Kidney (tissue), 14 donors: ENCODE measurements around the gene ETNK1. TPM values are rescaled to one million over a fixed set of nuclear protein-coding genes. Genes with fewer than 3 reads are reported as not detected.
"Not testable (repeated sequence)": the region's sequence is repeated elsewhere in the genome, so short reads cannot be mapped to it uniquely, and the experiment has no call there.

Experiments
- DNase-seq, 5 donors: peaks; one replicate each; pipeline ENCODE4 v3.0.0-alpha.2; 2013 to 2020
- FAIRE-seq: peaks from 2 replicates; lab custom pipeline; 2012; peaks lifted over from hg19 to GRCh38; lab: Jason Lieb, UNC
- H3K27ac ChIP-seq, 2 donors: one replicate each; pipeline ENCODE4 v1.7.0; 2013; ENCODE audit warnings: low read depth in 2 of 2, low read length in 2 of 2, inconsistent platforms in 1 of 2
- H3K27me3 ChIP-seq: one replicate; pipeline ENCODE4 v1.7.1; 2013; ENCODE audit warnings: low read length, inconsistent platforms; ENCODE audit not compliant: control insufficient read depth, insufficient read depth
- H3K36me3 ChIP-seq, 3 donors: one replicate each; pipeline versions ENCODE4 v1.7.0 to v1.7.1; 2013; ENCODE audit warnings: low read length in 3 of 3, control low read depth in 1 of 3, inconsistent platforms in 1 of 3; ENCODE audit not compliant: insufficient read depth in 3 of 3, control insufficient read depth in 2 of 3
- H3K4me1 ChIP-seq, 3 donors: one replicate each; pipeline versions ENCODE4 v1.7.0 to v1.7.1; 2013; ENCODE audit warnings: low read length in 3 of 3, inconsistent platforms in 1 of 3, low read depth in 1 of 3; ENCODE audit not compliant: control insufficient read depth in 2 of 3, insufficient read depth in 2 of 3
- H3K4me3 ChIP-seq, 3 donors: one replicate each; pipeline versions ENCODE4 v1.7.0 to v1.8.1; 2013; ENCODE audit warnings: low read length in 3 of 3, control low read depth in 1 of 3, inconsistent platforms in 1 of 3
- H3K9ac ChIP-seq, 3 donors: one replicate each; pipeline versions ENCODE4 v1.7.0 to v1.7.1; 2013; ENCODE audit warnings: low read length in 3 of 3, control low read depth in 1 of 3, inconsistent platforms in 1 of 3
- H3K9me3 ChIP-seq, 3 donors: one replicate each; pipeline versions ENCODE4 v1.7.0 to v1.7.1; 2013; ENCODE audit warnings: low read length in 3 of 3, control low read depth in 1 of 3, inconsistent platforms in 1 of 3; ENCODE audit not compliant: control insufficient read depth in 2 of 3, insufficient read depth in 1 of 3
- intact Hi-C: fragments of 100-400 bp; cut with DNase I; formaldehyde crosslinking; loops from one replicate; pipeline ENCODE4 v1.11.1; 2022
- polyA plus RNA-seq: library from polyadenylated mRNA; stranded (reverse); fragments of 350-450 nt; fragmentation: Illumina TruSeq; extraction: RNeasy Lipid Tissue Mini Kit (QIAGEN cat#74804); gene quantifications from one replicate; pipeline ENCODE4 v1.2.3, GENCODE V29; 2014; ENCODE audit warnings: low read depth, low replicate concordance; ENCODE audit not compliant: insufficient read depth
- total RNA-seq: library from RNA; stranded (reverse); fragmentation: NEBNext Ultra II Directional; extraction: Animal tissue kit (Norgen Biotek cat#: 25700); gene quantifications from one replicate; pipeline ENCODE4 v1.2.1, GENCODE V29; 2021
- TF ChIP-seq, protein P1 (sequence below): IDR thresholded peaks from 3 replicates; pipeline ENCODE4 v1.5.1; 2012; ENCODE audit warnings: mild to moderate bottlenecking, moderate library complexity, borderline replicate concordance; ENCODE audit not compliant: insufficient read depth; ENCODE audit errors: extremely low read depth
- donor health status: control.
- donor health status: control.
- donor health status: control.
- donor health status: control.
- donor health status: control.
- donor health status: DM: yes; HTN: yes; CAD: no.
- donor health status: Normal renal cell carcinoma (clear cell type).

The ETNK1 gene
- total and polyA plus RNA-seq, 2 donors from 2014 or later: 12.7 to 83.4 TPM

DNA sequence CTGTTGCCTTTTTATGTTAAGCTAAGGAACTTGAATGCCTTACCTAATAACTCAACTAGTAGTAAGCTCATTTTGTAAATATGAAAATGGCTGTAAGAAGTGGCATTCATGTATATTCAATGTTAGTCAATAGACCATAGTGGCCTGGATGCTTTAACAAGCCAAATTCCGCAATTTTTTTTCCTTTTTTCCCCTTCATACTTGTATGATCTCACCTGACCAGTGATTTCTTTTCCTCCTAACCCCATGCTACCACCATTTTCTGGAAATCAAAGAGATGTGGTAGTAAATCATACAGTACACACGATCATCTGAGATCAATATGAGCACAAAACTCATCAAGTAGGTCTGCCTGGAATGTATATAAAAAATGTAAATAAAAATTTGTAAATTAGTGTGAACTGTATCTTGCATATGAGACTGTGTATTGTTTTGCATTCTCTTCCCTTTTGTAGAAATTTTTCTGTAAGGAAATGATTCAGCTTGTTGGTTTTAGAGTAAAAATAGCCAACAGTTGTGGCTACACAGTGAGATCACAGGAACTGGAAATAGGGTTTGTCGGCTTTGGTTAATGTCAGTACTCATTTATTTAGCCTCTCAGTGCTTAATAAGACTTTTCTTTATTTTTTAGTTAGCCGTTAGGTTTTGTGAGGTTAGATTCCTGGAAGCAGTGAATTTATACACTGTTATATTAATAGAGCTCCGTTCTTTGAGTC lies 62.5 kb downstream of the ETNK1 start:
- TF ChIP-seq, protein P1, sequence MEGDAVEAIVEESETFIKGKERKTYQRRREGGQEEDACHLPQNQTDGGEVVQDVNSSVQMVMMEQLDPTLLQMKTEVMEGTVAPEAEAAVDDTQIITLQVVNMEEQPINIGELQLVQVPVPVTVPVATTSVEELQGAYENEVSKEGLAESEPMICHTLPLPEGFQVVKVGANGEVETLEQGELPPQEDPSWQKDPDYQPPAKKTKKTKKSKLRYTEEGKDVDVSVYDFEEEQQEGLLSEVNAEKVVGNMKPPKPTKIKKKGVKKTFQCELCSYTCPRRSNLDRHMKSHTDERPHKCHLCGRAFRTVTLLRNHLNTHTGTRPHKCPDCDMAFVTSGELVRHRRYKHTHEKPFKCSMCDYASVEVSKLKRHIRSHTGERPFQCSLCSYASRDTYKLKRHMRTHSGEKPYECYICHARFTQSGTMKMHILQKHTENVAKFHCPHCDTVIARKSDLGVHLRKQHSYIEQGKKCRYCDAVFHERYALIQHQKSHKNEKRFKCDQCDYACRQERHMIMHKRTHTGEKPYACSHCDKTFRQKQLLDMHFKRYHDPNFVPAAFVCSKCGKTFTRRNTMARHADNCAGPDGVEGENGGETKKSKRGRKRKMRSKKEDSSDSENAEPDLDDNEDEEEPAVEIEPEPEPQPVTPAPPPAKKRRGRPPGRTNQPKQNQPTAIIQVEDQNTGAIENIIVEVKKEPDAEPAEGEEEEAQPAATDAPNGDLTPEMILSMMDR: no peak
- Histone ChIP-seq H3K4me3 (no peak overlapping the region), H3K4me1 (no peaks in the 10 kb centered on the region), H3K9me3 (no peaks in the 10 kb centered on the region), H3K36me3 (no peaks in the 10 kb centered on the region), H3K27me3 (no peaks in the 10 kb centered on the region), H3K27ac (no peak overlapping the region), H3K9ac (no peak overlapping the region)
- peak; percentile 45 for FAIRE-seq
- intact Hi-C loops: no loop called here
- no peak for DNase-seq

- DNase-seq (no peak), FAIRE-seq (no peak)
- no peaks in the 10 kb centered on the region for H3K36me3 ChIP-seq
- no peak overlapping the region for H3K27ac ChIP-seq
- H3K27me3 ChIP-seq: no peaks in the 10 kb centered on the region
- H3K9me3 ChIP-seq: no peaks in the 10 kb centered on the region
- TF ChIP-seq, protein P1: no peak
- intact Hi-C loops: no loop called here
- no peak overlapping the region for H3K9ac ChIP-seq
- H3K4me3 ChIP-seq: no peak overlapping the region
- H3K4me1 ChIP-seq: no peaks in the 10 kb centered on the region
These were observed 64.9 kb downstream of the ETNK1 start for GRCh38 chr12:22689876-22690275.

- no peak for DNase-seq
- H3K9me3 ChIP-seq: no peaks in the 10 kb centered on the region
- H3K4me3 ChIP-seq: no peak overlapping the region
- intact Hi-C loops: no loop called here
- H3K9ac ChIP-seq: no peak overlapping the region
- no peak overlapping the region for H3K27ac ChIP-seq
- H3K27me3 ChIP-seq: no peaks in the 10 kb centered on the region
- TF ChIP-seq, protein P1: no peak
- no peaks in the 10 kb centered on the region for H3K36me3 ChIP-seq
- FAIRE-seq: no peak
- no peaks in the 10 kb centered on the region for H3K4me1 ChIP-seq
These were observed 66.3 kb downstream of the ETNK1 start for GRCh38 chr12:22691319-22691718.

DNA sequence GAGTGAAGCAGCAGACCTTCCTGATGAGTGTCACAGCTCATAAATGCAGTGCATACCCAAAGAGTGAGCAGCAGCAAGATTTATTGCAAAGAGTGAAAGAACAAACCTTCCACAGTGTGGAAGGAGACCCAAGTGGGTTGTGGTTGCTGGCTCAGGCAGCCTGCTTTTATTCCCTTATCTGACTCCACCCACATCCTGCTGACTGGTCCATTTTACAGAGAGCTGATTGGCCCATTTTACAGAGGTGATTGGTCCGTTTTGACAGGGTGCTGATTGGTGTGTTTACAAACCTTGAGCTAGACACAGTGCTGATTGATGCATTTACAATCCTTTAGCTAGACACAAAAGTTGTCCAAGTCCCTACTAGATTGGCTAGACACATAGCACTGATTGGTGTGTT lies 67.5 kb downstream of the ETNK1 start:
- H3K36me3 ChIP-seq, H3K27ac ChIP-seq, H3K9ac ChIP-seq, intact Hi-C loops, H3K9me3 ChIP-seq, FAIRE-seq, H3K4me3 ChIP-seq, H3K27me3 ChIP-seq, DNase-seq, H3K4me1 ChIP-seq: not testable (repeated sequence)
